H1 (cell line): Measurements from ENCODE around the gene SHH.

Experiments used
- GABPA ChIP-seq: IDR thresholded peaks from 2 replicates; pipeline ENCODE4 v1.6.1; 2011; ENCODE audit warnings: mild to moderate bottlenecking, low read length, moderate library complexity, borderline replicate concordance; ENCODE audit not compliant: insufficient read depth
- POLR2AphosphoS5 ChIP-seq: IDR thresholded peaks from 2 replicates; pipeline ENCODE4 v1.6.1; 2011; ENCODE audit warnings: low read depth, low read length
- SP2 ChIP-seq: IDR thresholded peaks from 2 replicates; pipeline ENCODE4 v1.6.1; 2012; ENCODE audit warnings: mild to moderate bottlenecking, low read length, inconsistent platforms
- TF ChIP-seq, protein P1 (sequence below), 3 experiments: IDR thresholded peaks; 1 replicate in 2 of 3; 2 replicates in 1 of 3; pipeline versions ENCODE4 v1.5.1 to v1.6.1; 2011; ENCODE audit warnings: low read length in 3 of 3, mild to moderate bottlenecking in 3 of 3, inconsistent platforms in 2 of 3, low read depth in 1 of 3, moderate library complexity in 1 of 3; ENCODE audit not compliant: insufficient read depth in 1 of 3; ENCODE audit errors: control extremely low read depth in 1 of 3

DNA sequence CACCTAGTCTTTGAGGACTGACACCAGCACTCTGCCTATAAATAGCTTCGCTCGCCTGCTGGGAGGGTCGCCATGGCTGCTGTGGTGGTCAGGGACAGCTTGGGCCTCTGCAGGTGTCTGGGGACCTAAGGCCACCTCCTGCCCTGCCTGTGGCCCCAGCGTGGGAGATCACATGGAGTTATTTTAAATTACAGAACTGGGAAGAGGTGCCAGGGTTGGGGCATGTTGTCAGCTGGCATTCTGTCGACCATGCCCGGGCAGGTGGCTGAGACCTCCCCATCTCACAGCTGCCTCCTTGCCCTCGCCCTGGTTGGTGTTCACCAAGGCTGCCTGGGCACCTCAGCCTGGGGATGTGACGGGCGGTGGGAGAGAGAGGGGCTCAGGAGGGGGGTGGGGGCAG, 18.1 kb downstream of the SHH start:
- TF ChIP-seq SP2 (no peak), GABPA (no peak), POLR2AphosphoS5 (no peak)
- TF ChIP-seq, protein P1, sequence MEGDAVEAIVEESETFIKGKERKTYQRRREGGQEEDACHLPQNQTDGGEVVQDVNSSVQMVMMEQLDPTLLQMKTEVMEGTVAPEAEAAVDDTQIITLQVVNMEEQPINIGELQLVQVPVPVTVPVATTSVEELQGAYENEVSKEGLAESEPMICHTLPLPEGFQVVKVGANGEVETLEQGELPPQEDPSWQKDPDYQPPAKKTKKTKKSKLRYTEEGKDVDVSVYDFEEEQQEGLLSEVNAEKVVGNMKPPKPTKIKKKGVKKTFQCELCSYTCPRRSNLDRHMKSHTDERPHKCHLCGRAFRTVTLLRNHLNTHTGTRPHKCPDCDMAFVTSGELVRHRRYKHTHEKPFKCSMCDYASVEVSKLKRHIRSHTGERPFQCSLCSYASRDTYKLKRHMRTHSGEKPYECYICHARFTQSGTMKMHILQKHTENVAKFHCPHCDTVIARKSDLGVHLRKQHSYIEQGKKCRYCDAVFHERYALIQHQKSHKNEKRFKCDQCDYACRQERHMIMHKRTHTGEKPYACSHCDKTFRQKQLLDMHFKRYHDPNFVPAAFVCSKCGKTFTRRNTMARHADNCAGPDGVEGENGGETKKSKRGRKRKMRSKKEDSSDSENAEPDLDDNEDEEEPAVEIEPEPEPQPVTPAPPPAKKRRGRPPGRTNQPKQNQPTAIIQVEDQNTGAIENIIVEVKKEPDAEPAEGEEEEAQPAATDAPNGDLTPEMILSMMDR (IDR thresholded peaks at IDR 0.05; ENCODE audit: control extremely low read depth in 1 of 3, insufficient read depth in 1 of 3, low read depth in 1 of 3, low read length in 3 of 3): no peak
